ES-I3 (cell line): Measurements from ENCODE around the gene POLN.

ENCODE experiments used
- H3K36me3 ChIP-seq: 2 replicates; pipeline ENCODE4 v1.6.1; 2013; ENCODE audit warnings: mild to moderate bottlenecking, low read length, control low read depth, moderate library complexity; ENCODE audit not compliant: insufficient read depth
- H3K4me1 ChIP-seq: 2 replicates; pipeline ENCODE4 v1.6.1; 2013; ENCODE audit warnings: mild to moderate bottlenecking, control low read depth, low read length; ENCODE audit not compliant: insufficient read depth
- H3K9ac ChIP-seq: 2 replicates; pipeline ENCODE4 v1.6.1; 2013; ENCODE audit warnings: low read depth, mild to moderate bottlenecking, low read length, moderate library complexity
- H3K9me3 ChIP-seq: 2 replicates; pipeline ENCODE4 v1.6.1; 2013; ENCODE audit warnings: mild to moderate bottlenecking, low read length, moderate library complexity; ENCODE audit not compliant: control insufficient read depth, insufficient read depth

POLN gene

GRCh38 chr4:2253160-2254084 is 11.5 kb upstream of the POLN start:
- Histone ChIP-seq H3K36me3 (no peaks in the 10 kb centered on the region), H3K9me3 (no peaks in the 10 kb centered on the region), H3K4me1 (no peaks in the 10 kb centered on the region), H3K9ac (no peak overlapping the region)

- no peaks in the 10 kb centered on the region for H3K9me3 ChIP-seq
- no peaks in the 10 kb centered on the region for H3K36me3 ChIP-seq
- H3K9ac ChIP-seq = no peak overlapping the region
- no peaks in the 10 kb centered on the region for H3K4me1 ChIP-seq
Measured at GRCh38 chr4:2252530-2253091, 10.7 kb upstream of the POLN start.

- Histone ChIP-seq H3K9ac (no peak overlapping the region), H3K36me3 (no peaks in the 10 kb centered on the region), H3K4me1 (no peaks in the 10 kb centered on the region), H3K9me3 (no peaks in the 10 kb centered on the region)
Measured at GRCh38 chr4:2251795-2252529, 10.0 kb upstream of the POLN start.

GRCh38 chr4:2251073-2251794 is 9.3 kb upstream of the POLN start:
- H3K9me3 ChIP-seq = no peaks in the 10 kb centered on the region
- H3K36me3 ChIP-seq = no peaks in the 10 kb centered on the region
- H3K9ac ChIP-seq = no peak overlapping the region
- H3K4me1 ChIP-seq = no peaks in the 10 kb centered on the region

- Histone ChIP-seq H3K4me1 (no peaks in the 10 kb centered on the region), H3K9ac (no peak overlapping the region), H3K36me3 (no peaks in the 10 kb centered on the region), H3K9me3 (no peaks in the 10 kb centered on the region)
Measured at GRCh38 chr4:2250357-2251072, 8.6 kb upstream of the POLN start.

GRCh38 chr4:2249526-2250356 is 7.8 kb upstream of the POLN start:
- H3K9ac ChIP-seq = no peak overlapping the region
- H3K36me3 ChIP-seq = no peaks in the 10 kb centered on the region
- H3K4me1 ChIP-seq = no peaks in the 10 kb centered on the region
- peaks cover 5% of the 10 kb centered on the region; the same call in 1 of the 2 replicates for H3K9me3 ChIP-seq

- Histone ChIP-seq H3K4me1 (no peaks in the 10 kb centered on the region), H3K36me3 (no peaks in the 10 kb centered on the region), H3K9ac (no peak overlapping the region), H3K9me3 (peaks cover 11% of the 10 kb centered on the region; the same call in 1 of the 2 replicates)
Measured at GRCh38 chr4:2248821-2249261, 6.9 kb upstream of the POLN start.

- Histone ChIP-seq H3K36me3 (no peaks in the 10 kb centered on the region), H3K9ac (no peak overlapping the region), H3K4me1 (no peaks in the 10 kb centered on the region), H3K9me3 (peaks cover 12% of the 10 kb centered on the region)
Measured at GRCh38 chr4:2248044-2248780, 6.3 kb upstream of the POLN start.

- Histone ChIP-seq H3K9me3 (peaks cover 12% of the 10 kb centered on the region), H3K9ac (no peak overlapping the region), H3K4me1 (no peaks in the 10 kb centered on the region), H3K36me3 (no peaks in the 10 kb centered on the region)
Measured at GRCh38 chr4:2247128-2248043, 5.5 kb upstream of the POLN start.

- H3K9me3 ChIP-seq = peaks cover 12% of the 10 kb centered on the region
- H3K36me3 ChIP-seq = no peaks in the 10 kb centered on the region
- no peak overlapping the region for H3K9ac ChIP-seq
- no peaks in the 10 kb centered on the region for H3K4me1 ChIP-seq
Measured at GRCh38 chr4:2246384-2247127, 4.6 kb upstream of the POLN start.

DNA sequence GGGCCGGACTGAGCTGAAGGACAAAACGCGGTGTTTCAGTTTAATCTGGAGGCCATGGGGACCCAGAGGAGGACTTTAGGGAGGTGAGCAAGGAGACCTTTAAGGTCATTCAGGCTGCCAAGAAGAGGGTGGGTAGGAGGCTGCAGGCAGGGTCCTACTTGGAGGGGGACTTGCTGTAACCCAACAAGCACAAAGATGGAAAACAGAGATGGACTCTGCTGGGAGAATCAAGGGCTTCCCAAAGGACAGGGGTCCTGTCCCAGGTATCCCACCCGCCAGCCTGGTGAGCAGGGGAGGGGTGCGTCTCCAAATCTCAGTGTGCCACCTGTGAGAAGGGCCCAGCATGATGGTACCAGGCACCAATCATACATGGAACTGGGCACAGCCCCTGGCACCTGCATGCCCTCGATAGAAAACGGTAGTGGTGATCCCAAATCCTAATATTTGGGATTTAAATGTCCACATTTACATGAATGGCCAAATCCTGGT is 3.9 kb upstream of the POLN start:
- Histone ChIP-seq H3K36me3 (no peaks in the 10 kb centered on the region), H3K9ac (no peak overlapping the region), H3K9me3 (peaks cover 12% of the 10 kb centered on the region), H3K4me1 (peaks cover 1% of the 10 kb centered on the region; the same call in 1 of the 2 replicates)
